Measurements from ENCODE around the gene LAMB2.
A peak's percentile ranks its signal among the peaks of the same experiment; 100 is the strongest.

LAMB2 gene

DNA sequence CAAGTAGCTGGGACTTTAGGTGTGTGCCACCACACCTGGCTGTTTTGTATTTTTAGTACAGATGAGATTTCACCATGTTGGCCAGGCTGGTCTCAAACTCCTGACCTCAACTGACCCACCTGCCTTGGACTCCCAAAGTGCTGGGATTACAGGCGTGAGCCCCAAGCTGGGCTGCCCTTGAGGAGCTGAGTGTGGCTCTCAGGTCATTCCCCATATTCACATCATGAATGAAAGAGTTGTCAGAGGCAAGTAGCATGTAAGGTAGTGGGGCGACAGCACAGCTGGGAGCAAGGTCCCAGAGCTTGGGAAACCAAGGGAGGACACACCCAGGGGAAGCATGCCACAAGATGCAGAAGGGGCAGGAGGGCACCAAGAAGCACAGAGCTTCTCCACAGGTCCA lies 28.3 kb upstream of the LAMB2 start:
- DNase-seq: no peak

GRCh38 chr3:49158792-49159191 lies 25.9 kb upstream of the LAMB2 start:
- DNase-seq: no peak

DNA sequence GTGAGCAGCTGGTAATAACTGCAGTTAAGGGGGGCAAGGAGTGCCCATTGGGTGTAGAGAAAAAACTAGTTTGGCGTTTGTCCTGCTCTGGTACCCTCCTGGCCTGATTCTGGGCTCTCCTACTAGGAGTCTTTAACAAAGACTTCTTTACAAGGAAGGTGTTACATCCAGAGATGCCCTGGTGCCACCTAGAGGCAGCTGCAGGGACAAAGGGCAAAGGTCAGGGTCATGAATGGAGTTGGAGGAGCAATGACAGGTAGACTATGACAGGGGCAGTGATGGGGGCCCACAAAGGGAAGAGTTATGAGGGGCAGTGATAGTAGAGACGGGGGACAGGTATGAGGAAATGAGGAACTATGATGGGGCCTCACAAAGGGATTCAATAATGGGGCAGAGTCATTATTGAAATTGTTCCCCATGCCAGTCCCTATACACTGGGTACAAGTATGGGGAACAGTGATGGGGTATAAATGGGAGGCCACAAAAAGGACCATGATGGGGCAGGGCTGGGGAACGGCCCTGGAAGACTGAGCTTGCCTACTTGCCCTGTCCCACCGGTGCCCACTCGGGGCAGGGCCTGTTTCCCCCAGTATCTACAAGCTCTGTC lies 25.4 kb upstream of the LAMB2 start:
- DNase-seq: no peak

DNA sequence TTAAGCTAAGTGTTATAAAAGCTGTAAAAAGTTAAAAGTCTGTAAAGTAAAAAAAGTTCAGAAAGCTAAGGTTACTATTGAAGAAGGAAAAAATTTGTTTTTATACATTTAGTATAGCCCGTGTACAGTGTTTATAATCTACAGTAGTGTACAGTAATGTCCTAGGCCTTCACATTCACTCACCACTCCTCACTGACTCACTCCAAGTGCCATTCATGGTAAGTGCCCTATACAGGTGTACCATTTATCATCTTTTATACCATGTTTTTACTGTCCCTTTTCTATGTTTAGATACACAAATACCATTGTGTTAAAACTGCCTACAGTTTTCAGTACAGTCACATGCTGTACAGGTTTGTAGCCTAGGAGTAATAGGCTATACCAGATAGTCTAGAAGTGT lies 24.4 kb upstream of the LAMB2 start:
- no peak for DNase-seq

DNA sequence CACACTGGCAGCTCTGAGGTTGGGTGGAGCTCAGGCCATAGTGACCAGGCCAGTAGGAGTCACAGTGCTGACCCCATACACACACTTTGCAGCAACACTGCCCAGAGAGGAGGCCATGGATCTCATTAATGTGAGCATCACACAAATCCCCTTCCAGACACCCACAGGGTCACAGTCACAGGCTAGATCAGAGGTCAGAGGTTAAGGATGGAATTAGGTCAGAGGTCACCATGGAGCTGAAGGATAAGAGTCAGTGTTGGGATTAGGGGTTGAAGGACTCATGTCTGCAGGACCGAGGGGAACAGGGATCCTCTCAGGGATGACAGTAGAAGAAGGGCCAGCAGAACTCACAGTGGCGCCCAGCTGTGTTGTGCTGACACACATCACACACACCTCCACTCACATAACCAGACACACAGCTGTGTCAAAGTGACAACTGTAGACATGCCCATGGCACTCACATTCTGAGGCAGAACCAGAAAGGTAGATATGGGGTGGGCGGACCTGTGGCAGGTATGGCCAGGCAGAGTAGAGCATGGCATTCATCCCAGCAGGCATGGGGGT lies 20.6 kb upstream of the LAMB2 start:
- DNase-seq: no peak

GRCh38 chr3:49151610-49152009 lies 18.8 kb upstream of the LAMB2 start:
- no peak for DNase-seq

DNA sequence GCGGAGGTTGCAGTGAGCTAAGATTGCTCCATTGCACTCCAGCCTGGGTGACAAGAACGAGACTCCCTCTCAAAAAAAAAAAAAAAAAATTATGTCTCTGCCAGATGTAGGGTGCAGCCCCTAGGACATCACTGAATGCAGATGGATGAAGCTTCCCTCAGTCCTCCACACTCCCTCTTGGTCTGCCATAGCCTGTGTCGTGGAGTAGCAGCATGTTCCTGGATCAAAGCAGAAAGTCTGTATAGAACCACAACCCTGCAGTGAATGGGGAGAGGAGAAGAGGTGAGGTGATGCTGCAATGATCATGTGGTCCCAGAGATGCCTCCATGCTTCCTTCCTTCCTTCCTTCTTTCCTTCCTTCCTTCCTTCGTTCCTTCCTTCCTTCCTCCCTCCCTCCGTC lies 15.3 kb upstream of the LAMB2 start:
- no peak for DNase-seq

DNA sequence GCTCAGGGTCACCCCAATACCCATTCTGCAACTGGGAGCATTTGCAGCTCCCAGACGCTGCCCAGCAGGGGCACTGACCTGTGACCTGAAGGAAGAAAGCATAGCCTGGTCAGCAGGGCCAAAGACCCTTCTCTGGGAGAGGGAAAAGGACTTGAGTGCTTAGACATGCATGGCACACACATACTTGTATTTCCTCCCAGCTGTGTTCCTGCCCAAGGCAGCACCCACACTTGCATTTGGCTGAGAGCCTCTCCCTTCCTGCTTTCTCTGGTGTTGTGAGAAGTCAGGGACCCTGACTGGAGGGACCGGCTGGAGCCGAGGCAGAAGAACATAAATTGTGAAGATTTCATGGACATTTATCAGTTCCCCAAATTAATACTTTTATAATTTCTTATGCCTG lies 7.2 kb upstream of the LAMB2 start:
- no peak for DNase-seq

DNA sequence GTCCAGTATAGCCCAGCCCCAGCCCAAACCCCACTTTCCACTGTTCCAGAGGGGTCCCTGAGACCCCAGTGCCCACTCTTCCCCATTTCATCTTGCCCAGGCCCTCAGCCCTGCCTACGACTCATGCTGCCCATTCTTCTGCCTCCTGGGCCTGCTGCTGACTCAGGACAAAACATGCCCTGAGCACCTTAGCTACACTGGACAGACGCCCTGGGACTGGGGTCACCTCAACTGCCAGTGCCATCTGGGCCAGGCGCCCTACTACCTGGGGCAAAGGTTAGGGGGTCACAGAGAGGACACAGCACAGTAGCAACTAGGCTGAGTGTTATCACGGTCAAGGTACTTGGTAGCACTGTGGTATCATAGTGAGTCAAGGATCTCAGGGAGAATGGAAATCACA lies 2.6 kb upstream of the LAMB2 start:
- no peak for DNase-seq

DNA sequence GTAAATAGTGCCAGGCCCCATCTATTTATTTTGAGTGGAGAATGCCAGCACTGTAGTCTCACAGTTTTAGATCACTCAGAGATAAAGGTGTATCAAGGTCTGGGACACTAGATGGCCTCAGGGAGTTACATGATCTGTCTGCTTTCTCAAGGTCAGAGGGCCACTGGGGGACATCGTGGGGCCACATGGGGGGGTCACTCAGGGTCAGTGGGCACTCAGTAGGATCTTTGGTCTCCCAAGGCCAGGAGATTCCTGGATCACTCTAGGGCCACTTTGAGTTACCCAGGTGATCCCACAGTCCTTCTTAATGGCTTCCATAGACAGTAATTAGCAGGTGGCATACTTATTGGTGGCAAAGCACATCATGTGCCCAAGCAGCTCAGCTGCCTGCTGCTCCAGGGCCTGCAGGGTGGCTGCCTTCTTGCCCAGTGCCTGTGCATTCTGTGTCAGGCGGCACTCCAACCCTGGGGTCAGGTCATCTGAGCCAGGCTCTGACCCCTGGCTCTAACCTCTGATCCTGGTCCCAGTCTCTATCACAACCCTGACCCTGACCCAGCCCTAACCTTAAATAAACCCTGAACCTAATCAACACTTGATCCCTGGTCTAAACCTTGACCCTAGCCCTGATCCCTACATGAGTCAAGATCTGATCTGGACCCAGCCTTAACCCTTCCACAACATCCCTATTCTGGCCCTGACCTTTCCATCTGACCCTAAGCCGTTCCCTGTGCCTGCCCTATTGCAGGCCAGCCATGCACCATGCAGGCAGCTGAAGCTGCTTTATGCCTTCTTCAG lies 1.8 kb upstream of the LAMB2 start:
- DNase-seq: no peak

DNA sequence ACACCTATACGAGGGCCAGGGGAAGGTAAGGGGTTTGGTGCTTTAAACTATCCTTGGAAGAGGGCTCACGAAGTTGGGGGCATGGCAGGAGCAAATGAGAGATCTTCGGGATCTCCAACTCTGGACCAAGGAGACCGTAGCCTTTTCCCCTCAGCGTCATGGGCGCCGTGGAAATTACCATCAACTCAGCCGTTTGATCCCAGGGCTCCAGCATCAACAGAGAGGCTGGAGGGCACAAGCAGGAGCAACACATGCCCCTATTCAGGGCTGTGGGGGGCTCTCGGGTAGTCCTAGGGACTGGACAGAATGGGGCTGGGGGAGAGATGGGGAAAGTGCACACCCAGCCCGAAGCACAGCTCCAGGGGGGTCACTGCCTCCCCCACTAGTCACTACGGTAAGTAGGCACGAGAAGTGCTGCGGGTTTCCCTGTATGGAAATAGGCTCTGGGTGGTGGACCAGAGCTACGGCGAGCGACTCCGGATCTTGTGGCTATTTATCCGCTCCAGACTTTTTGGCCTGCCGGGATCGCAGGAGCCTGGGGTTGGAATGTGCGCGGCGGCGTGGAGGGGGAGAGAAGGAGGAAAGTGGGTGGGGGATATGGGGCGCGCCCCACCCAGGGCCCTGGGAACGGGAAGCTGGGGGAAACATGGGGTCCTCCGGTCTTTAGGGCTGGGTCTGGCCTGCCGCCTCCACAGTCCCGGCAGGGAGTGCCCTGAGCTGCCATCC lies 539 bp upstream of the LAMB2 start:
- DNase-seq: no peak

DNA sequence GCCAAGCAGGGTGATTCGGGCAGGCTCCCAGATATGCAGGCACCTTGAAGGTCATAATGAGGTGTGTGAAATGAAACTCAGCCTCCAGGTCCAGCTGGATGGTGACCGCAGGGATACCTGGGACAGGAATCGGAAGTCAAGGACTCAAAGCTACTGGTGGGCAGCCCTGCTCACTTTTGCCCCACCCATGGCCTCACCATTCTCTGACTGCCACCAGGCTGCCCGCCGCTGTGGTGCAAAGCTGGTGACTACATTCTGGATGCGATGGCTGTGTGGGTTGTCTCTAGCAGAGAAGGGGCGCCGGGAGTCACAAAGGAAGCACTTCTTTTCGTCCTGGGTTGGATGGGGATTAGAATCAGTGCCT lies 795 bp downstream of the LAMB2 start:
- DNase-seq: no peak

DNA sequence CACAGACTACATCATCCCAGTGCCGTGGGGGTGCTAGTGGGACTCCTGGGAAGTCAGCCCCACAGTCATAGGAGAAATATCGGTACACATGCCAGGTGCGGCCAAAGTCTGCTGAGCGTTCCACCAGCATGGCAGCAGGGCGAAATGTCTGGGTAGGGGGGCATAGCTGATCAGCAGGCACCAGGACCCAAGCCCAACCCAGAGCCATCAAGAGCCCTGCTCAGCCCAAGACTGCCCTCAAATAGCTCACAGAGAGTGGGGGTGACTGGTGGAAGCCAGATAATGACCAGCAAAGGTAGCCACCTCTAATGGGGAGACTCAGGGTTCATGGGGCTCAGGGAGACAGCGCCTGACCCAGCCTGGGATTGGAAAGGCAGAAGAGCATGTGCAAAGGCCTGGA lies 1.3 kb downstream of the LAMB2 start:
- no peak for DNase-seq

DNA sequence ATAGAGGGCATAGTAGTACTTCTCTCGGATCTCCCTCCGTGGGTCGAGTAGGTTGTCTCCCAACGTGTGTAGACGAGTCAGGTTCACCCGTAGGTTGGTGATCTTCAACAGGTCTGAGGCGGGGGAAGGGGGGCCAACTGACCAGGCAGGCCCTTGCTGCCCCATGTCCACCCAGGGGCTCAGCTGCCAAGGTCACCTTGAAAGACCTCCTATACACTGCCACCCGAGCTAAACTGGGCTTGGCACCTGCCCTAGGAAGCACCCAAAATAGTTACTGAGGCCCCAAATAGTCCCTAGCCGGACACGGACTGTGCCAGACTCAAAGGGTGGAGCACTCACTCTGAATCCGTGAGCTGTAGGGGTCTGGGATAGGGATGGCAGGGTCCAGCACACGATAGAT lies 1.8 kb downstream of the LAMB2 start:
- DNase-seq: no peak

DNA sequence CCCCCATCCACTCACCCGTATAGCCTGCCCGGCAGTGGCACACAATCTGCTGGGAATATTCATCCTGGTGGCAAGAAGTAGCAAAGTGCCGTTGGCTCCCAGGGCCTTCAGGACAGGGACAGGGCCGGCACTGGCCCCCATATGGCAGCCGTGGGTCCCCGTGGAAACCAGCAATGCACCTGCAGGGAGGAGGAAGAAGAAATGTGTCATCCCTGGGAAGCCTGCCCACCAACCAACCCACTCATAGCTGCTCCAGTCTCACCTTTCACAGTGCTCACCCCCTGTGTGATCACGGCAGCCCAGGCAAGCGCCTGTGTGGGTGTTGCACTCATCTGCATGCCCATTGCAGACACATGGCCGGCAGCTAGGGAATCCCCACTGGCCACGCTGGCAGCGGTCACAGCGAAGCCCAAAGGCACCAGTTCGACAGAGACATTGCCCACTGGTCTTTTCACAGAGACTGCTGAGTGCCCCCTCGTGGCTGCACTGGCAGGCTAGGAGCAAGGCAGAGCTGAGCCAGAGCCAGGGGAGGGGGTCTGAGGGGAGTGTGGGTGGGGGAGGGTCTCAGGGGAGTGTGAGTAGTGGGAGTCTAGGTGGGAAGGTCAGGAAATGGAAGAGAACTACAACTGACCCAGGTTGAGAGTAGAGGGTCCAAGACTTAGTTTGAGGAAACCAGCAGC lies 7.7 kb downstream of the LAMB2 start:
- no peak for DNase-seq

DNA sequence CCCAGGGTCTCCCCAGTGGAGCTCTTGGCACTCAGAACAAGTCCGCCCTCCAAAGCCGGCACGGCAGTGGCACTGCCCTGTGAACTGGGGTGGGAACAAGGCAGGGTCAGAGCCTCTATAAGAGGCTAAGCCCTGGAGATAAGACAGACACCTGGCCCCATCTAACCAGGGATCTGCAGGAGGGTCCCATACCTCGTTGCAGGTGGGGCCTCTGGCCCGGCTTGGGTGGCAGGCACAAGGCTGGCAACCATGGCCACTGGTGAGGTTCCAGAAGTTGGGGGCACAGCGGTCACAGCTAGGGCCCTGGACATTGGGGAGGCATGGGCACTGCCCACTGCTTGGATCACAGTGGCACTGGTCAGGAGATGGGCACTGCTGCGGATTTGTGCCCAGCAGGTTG lies 8.6 kb downstream of the LAMB2 start:
- DNase-seq: no peak

DNA sequence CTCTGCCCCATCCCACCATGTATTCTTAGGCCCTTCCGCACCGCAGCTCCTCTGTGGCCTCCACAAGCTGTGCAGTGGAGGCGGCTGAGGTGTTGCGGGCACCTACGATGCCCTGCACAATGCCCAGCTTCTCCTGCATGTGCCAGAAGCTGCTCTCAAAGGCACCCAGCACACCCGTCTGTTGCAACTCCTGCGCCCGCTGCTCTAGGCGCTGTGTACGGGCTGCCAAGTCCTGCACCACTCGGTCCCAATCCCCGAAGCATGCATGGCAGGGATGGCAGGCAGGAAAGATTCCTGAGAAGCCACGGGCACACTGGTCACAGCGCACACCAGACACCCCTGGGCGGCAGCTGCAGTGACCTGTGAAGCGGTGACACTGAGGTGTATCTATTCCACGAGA lies 9.2 kb downstream of the LAMB2 start:
- DNase-seq: no peak

- no peak for DNase-seq
Observed at GRCh38 chr3:49122886-49123545, 9.8 kb downstream of the LAMB2 start.

DNA sequence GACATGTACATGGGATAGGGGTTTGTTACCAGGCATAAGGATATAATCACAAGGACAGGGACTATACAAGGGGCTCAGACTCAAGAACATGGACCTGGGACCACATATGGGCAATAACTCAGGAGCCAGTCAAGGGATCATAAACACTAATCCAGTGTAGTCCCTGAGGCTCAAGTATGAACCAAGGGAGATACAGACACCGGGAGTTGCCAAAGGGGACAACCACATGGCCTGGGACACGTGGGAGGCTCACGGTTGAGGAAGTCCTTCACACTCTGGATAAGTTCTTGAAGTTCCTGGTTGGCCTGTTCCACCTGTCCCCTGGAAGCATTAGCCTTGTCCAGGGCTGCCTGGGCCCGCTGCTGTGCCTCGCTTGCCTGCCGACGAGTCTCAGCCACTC lies 10.4 kb downstream of the LAMB2 start:
- DNase-seq: no peak

- DNase-seq: no peak
Observed at GRCh38 chr3:49122022-49122421, 10.8 kb downstream of the LAMB2 start.

GRCh38 chr3:49121132-49121736 lies 11.6 kb downstream of the LAMB2 start:
- DNase-seq: no peak

GRCh38 chr3:49120438-49121131 lies 12.3 kb downstream of the LAMB2 start, which contains the start of gene USP19:
USP19 (minus strand) TSS chr3:49120823; CDS start chr3:49119145, 1,678 bp downstream.
- peak; percentile 97 for DNase-seq
